IPS DF 19.7 (cell line): ENCODE results near the gene C22orf39.

Experiments
- DNase-seq: peaks from one replicate; pipeline ENCODE4 v3.0.0-alpha.2; 2013; ENCODE audit warnings: low read depth, low spot score

The C22orf39 gene

GRCh38 chr22:19430890-19431541 is 16.5 kb downstream of the C22orf39 start:
- DNase-seq = no peak

GRCh38 chr22:19429950-19430889 is 17.3 kb downstream of the C22orf39 start:
- DNase-seq = no peak

- DNase-seq = no peak
Observed at GRCh38 chr22:19424186-19424500, 23.4 kb downstream of the C22orf39 start.

- DNase-seq = no peak
Observed at GRCh38 chr22:19422440-19423301, 24.8 kb downstream of the C22orf39 start.

GRCh38 chr22:19420321-19420720 is 27.2 kb downstream of the C22orf39 start:
- DNase-seq = no peak

GRCh38 chr22:19419464-19420178 is 27.9 kb downstream of the C22orf39 start:
- no peak for DNase-seq

GRCh38 chr22:19419086-19419463 is 28.4 kb downstream of the C22orf39 start:
- DNase-seq = no peak

GRCh38 chr22:19412923-19413322 is 34.6 kb downstream of the C22orf39 start:
- DNase-seq = no peak

- DNase-seq = no peak
Observed at GRCh38 chr22:19412478-19412877, 35.0 kb downstream of the C22orf39 start.

- DNase-seq = no peak
Observed at GRCh38 chr22:19411690-19412045, 35.8 kb downstream of the C22orf39 start.

- DNase-seq = no peak
Observed at GRCh38 chr22:19410941-19411689, 36.4 kb downstream of the C22orf39 start.

- no peak for DNase-seq
Observed at GRCh38 chr22:19407649-19408606, 39.6 kb downstream of the C22orf39 start.

- no peak for DNase-seq
Observed at GRCh38 chr22:19406846-19407245, 40.7 kb downstream of the C22orf39 start.

- no peak for DNase-seq
Observed at GRCh38 chr22:19406281-19406811, 41.2 kb downstream of the C22orf39 start.

GRCh38 chr22:19405652-19406051 is 41.9 kb downstream of the C22orf39 start:
- DNase-seq = no peak

- DNase-seq = no peak
Observed at GRCh38 chr22:19405133-19405532, 42.4 kb downstream of the C22orf39 start.

GRCh38 chr22:19404676-19405075 is 42.8 kb downstream of the C22orf39 start:
- no peak for DNase-seq

- no peak for DNase-seq
Observed at GRCh38 chr22:19402642-19403191, 44.8 kb downstream of the C22orf39 start.

- DNase-seq = no peak
Observed at GRCh38 chr22:19401483-19401882, 46.0 kb downstream of the C22orf39 start.
